ENCODE results near the gene BNIPL. TPM values are rescaled to one million over a fixed set of nuclear protein-coding genes. Genes with fewer than 3 reads are reported as not detected.

Gene BNIPL
- polyA plus RNA-seq, 2 donors = 111 to 159 TPM

DNA sequence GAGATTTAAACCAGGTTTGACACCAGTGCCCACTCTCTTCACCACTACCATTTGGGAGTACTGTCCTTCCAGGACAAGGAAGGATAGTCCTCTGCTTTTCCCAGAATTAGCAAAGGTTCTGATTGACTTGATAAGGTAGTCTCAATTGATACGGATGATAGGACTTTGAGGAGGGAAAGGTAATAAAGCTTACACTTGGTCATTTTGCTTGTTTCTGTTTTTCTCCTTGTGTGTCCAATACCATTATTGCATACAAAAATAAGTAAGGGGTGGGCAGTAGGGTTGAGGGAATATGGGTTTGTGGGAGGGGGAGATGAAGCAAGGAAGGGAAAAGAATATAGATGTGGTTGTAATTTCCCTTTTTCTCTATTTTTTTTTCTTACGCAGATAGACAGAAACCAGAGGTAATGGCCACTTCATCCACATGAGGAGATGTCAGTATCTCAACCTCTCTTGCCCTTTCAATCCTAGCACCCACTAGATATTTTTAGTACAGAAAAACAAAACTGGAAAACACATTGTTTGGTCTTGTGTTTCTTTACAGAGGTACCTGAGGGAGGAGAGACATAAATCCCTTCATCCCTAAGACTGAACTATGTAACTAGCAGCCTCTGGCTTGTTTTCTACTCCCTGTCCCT, 13.8 kb downstream of the BNIPL start:
- Histone ChIP-seq H3K4me1 (ENCODE audit: control insufficient read depth in 2 of 2, insufficient read depth in 2 of 2, low read length in 1 of 2) (peaks cover 2 to 5% of the 10 kb centered on the region in 2 donors), H3K4me3 (ENCODE audit: low read depth in 1 of 2, low read length in 2 of 2) (no peak overlapping the region), H3K9me3 (ENCODE audit: control insufficient read depth in 2 of 2, insufficient read depth in 1 of 2, low read depth in 1 of 2, low read length in 1 of 2) (no peaks in the 10 kb centered on the region), H3K36me3 (ENCODE audit: control insufficient read depth in 2 of 2, insufficient read depth in 2 of 2, low read length in 1 of 2) (peaks cover 3 to 22% of the 10 kb centered on the region in 2 donors), H3K27me3 (ENCODE audit: control insufficient read depth in 1 of 2, insufficient read depth in 2 of 2, low read length in 2 of 2) (no peaks in the 10 kb centered on the region), H3K27ac (ENCODE audit: low read depth in 2 of 2, low read length in 1 of 2) (no peak overlapping the region)
- 82 to 89% methylated on average over 2 of the region's 2 CpGs for WGBS, 2 donors

DNA sequence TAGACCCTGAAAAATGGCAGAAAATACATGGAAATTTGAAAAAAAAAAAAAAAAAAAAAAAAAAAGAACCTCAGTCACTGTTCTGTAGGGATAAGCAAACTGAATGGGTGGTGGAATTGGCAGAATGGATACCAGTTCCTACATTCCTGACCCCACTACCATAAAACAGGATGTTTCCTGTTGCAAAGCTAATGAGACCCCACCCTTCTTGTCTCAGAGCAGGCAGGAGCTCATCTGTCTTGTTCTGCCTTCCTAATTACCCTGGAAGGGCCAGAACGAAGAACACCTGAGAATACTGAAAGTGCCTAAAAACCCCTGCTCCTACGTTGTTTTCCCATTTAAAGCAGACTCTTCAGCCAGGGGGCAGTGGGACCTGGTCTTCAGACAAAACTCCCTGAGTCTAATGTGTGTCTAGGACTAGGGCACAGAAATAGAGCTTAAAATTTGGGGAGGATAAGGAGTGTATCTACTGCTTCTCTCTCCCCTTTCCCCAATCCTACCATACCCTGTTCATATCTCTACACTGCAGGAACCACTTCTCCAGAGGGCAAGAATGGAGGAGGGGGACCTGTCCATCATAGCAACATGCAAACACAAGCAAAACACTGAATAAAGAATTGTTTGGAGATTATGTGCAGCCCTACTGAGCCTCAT, 15.1 kb downstream of the BNIPL start:
- Histone ChIP-seq H3K27me3 (ENCODE audit: control insufficient read depth in 1 of 2, insufficient read depth in 2 of 2, low read length in 2 of 2) (no peaks in the 10 kb centered on the region), H3K36me3 (ENCODE audit: control insufficient read depth in 2 of 2, insufficient read depth in 2 of 2, low read length in 1 of 2) (peaks cover 7 to 29% of the 10 kb centered on the region in 2 donors), H3K4me3 (ENCODE audit: low read depth in 1 of 2, low read length in 2 of 2) (no peak overlapping the region), H3K9me3 (ENCODE audit: control insufficient read depth in 2 of 2, insufficient read depth in 1 of 2, low read depth in 1 of 2, low read length in 1 of 2) (no peaks in the 10 kb centered on the region), H3K27ac (ENCODE audit: low read depth in 2 of 2, low read length in 1 of 2) (no peak overlapping the region), H3K4me1 (ENCODE audit: control insufficient read depth in 2 of 2, insufficient read depth in 2 of 2, low read length in 1 of 2) (peaks cover 2 to 10% of the 10 kb centered on the region in 2 donors)
- 73 to 80% methylated on average over 2 of the region's 2 CpGs for WGBS, 2 donors

GRCh38 chr1:151054971-151055547, 18.7 kb downstream of the BNIPL start:
- Histone ChIP-seq H3K9me3 (ENCODE audit: control insufficient read depth in 2 of 2, insufficient read depth in 1 of 2, low read depth in 1 of 2, low read length in 1 of 2) (no peaks in the 10 kb centered on the region), H3K36me3 (ENCODE audit: control insufficient read depth in 2 of 2, insufficient read depth in 2 of 2, low read length in 1 of 2) (peaks cover 7 to 32% of the 10 kb centered on the region in 2 donors), H3K27me3 (ENCODE audit: control insufficient read depth in 1 of 2, insufficient read depth in 2 of 2, low read length in 2 of 2) (no peaks in the 10 kb centered on the region), H3K4me1 (ENCODE audit: control insufficient read depth in 2 of 2, insufficient read depth in 2 of 2, low read length in 1 of 2) (peaks cover 0 to 15% of the 10 kb centered on the region in 2 donors), H3K4me3 (ENCODE audit: low read depth in 1 of 2, low read length in 2 of 2) (peak overlapping the region in 1 of 2 donors; percentile 63), H3K27ac (ENCODE audit: low read depth in 2 of 2, low read length in 1 of 2) (peak overlapping the region; percentile 88 to 90)
- WGBS, 2 donors = 88 to 89% methylated on average over 4 of the region's 4 CpGs

DNA sequence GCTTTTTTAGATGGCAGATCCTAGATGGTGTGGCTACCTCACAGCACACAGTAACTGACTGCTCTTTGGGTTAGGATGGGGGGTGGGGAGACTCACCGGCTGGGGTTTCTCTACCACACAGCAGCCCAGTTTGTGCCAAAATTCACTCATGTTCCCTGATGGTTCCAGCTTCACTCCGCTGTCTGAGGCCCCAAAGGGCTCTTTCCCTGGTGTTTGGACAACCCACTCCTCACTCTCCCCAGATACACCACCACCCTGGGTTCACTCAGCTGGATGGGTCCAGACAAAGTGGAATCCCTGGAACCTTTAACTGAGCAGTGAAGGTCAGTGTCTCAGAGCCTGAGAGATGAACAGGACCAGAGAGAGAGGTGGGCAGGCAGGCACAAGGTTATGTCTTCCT, 19.2 kb downstream of the BNIPL start:
- no peaks in the 10 kb centered on the region for H3K27me3 ChIP-seq (ENCODE audit: control insufficient read depth in 1 of 2, insufficient read depth in 2 of 2, low read length in 2 of 2)
- WGBS, 2 donors = 36 to 48% methylated on average over 2 of the region's 2 CpGs
- no peaks in the 10 kb centered on the region for H3K9me3 ChIP-seq (ENCODE audit: control insufficient read depth in 2 of 2, insufficient read depth in 1 of 2, low read depth in 1 of 2, low read length in 1 of 2)
- peaks cover 0 to 15% of the 10 kb centered on the region in 2 donors for H3K4me1 ChIP-seq (ENCODE audit: control insufficient read depth in 2 of 2, insufficient read depth in 2 of 2, low read length in 1 of 2)
- H3K36me3 ChIP-seq (ENCODE audit: control insufficient read depth in 2 of 2, insufficient read depth in 2 of 2, low read length in 1 of 2) = peaks cover 7 to 32% of the 10 kb centered on the region in 2 donors
- H3K4me3 ChIP-seq (ENCODE audit: low read depth in 1 of 2, low read length in 2 of 2) = peak overlapping the region in 1 of 2 donors; percentile 63
- H3K27ac ChIP-seq (ENCODE audit: low read depth in 2 of 2, low read length in 1 of 2) = peak overlapping the region; percentile 88 to 90

- peaks cover 7 to 32% of the 10 kb centered on the region in 2 donors for H3K36me3 ChIP-seq (ENCODE audit: control insufficient read depth in 2 of 2, insufficient read depth in 2 of 2, low read length in 1 of 2)
- 40 to 45% methylated on average over 2 of the region's 2 CpGs for WGBS, 2 donors
- H3K27ac ChIP-seq (ENCODE audit: low read depth in 2 of 2, low read length in 1 of 2) = peak overlapping the region; percentile 88 to 90
- peak overlapping the region in 1 of 2 donors; percentile 63 for H3K4me3 ChIP-seq (ENCODE audit: low read depth in 1 of 2, low read length in 2 of 2)
- no peaks in the 10 kb centered on the region for H3K27me3 ChIP-seq (ENCODE audit: control insufficient read depth in 1 of 2, insufficient read depth in 2 of 2, low read length in 2 of 2)
- no peaks in the 10 kb centered on the region for H3K9me3 ChIP-seq (ENCODE audit: control insufficient read depth in 2 of 2, insufficient read depth in 1 of 2, low read depth in 1 of 2, low read length in 1 of 2)
- H3K4me1 ChIP-seq (ENCODE audit: control insufficient read depth in 2 of 2, insufficient read depth in 2 of 2, low read length in 1 of 2) = peaks cover 0 to 15% of the 10 kb centered on the region in 2 donors
Measured at GRCh38 chr1:151056149-151056548, 19.8 kb downstream of the BNIPL start.

DNA sequence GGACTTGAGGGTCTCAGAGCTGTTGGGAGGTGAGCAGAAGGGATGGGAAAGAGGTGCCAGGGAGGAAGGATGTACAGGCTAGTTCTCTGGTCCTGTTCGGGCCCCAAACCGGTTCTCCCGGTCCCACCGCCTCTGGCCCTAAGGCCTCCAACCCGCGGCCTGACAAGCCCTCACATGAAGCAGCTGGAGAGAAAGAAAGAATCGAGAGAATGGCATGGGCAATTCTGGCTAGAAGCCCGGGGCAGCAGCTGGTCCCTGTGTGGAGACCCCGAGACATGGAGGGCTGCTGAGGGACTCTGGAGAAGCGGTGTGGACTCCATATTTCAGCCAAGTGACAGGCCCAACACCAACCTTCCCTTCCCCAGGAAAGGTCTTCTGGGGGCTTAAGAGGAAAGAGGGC, 22.3 kb downstream of the BNIPL start:
- Histone ChIP-seq H3K4me3 (ENCODE audit: low read depth in 1 of 2, low read length in 2 of 2) (peak overlapping the region; percentile 63 to 92), H3K9me3 (ENCODE audit: control insufficient read depth in 2 of 2, insufficient read depth in 1 of 2, low read depth in 1 of 2, low read length in 1 of 2) (no peaks in the 10 kb centered on the region), H3K27me3 (ENCODE audit: control insufficient read depth in 1 of 2, insufficient read depth in 2 of 2, low read length in 2 of 2) (no peaks in the 10 kb centered on the region), H3K36me3 (ENCODE audit: control insufficient read depth in 2 of 2, insufficient read depth in 2 of 2, low read length in 1 of 2) (peaks cover 4 to 21% of the 10 kb centered on the region in 2 donors), H3K27ac (ENCODE audit: low read depth in 2 of 2, low read length in 1 of 2) (peak overlapping the region; percentile 88 to 90), H3K4me1 (ENCODE audit: control insufficient read depth in 2 of 2, insufficient read depth in 2 of 2, low read length in 1 of 2) (peaks cover 0 to 15% of the 10 kb centered on the region in 2 donors)
- 0 to 1% methylated on average over 10 of the region's 10 CpGs for WGBS, 2 donors

- peaks cover 0 to 15% of the 10 kb centered on the region in 2 donors for H3K4me1 ChIP-seq (ENCODE audit: control insufficient read depth in 2 of 2, insufficient read depth in 2 of 2, low read length in 1 of 2)
- H3K4me3 ChIP-seq (ENCODE audit: low read depth in 1 of 2, low read length in 2 of 2) = peak within 1 kb of the TSS; percentile 63 to 92
- WGBS, 2 donors = 0% methylated on average over 51 to 58 of the region's 58 CpGs
- no peaks in the 10 kb centered on the region for H3K9me3 ChIP-seq (ENCODE audit: control insufficient read depth in 2 of 2, insufficient read depth in 1 of 2, low read depth in 1 of 2, low read length in 1 of 2)
- no peaks in the 10 kb centered on the region for H3K27me3 ChIP-seq (ENCODE audit: control insufficient read depth in 1 of 2, insufficient read depth in 2 of 2, low read length in 2 of 2)
- H3K36me3 ChIP-seq (ENCODE audit: control insufficient read depth in 2 of 2, insufficient read depth in 2 of 2, low read length in 1 of 2) = peaks cover 4 to 14% of the 10 kb centered on the region in 2 donors
- H3K27ac ChIP-seq (ENCODE audit: low read depth in 2 of 2, low read length in 1 of 2) = peak within 1 kb of the TSS; percentile 88 to 90
Measured at GRCh38 chr1:151059109-151060006, 23.0 kb downstream of the BNIPL start, which contains the start of gene CDC42SE1. TSS of gene CDC42SE1 (minus strand) at chr1:151059622. CDS start at chr1:151055730, 3,892 bp downstream.

DNA sequence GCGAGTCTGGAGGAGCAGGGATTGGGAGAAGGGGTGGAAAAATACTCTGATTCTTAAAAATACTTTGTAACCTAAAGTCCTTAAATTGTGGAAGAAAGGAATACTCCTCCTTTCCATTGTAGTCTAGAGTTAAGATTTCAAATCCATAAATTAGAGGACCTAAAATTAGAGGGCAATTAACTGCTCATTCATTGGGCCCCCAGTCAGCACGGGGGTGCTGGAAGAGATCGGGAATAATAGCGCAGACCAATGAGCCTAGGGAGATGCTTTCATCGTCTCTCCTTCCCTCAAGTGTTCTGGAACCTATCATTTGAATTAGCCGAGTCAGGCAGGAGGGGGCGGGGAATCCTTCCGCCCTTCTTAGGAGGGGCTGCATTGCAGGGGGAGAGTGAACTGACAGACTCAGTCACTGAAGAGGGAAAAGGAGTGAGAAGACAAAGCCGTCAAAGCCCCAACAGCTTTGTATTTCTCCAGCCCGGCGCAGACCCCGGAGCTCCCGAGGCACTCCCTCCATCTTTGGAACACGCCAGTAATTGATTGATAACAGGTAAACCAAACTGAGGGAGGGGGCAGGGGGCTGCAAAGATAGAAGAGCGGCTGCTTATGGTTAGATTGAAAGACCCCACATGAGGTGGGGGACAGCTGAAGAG, 23.7 kb downstream of the BNIPL start, which contains the start of gene MLLT11:
Gene MLLT11 (plus strand): TSS at position 391 of the 650 bp plus-strand sequence. CDS start 6,828 bp downstream, outside the sequence.
- WGBS, 2 donors = 2 to 4% methylated on average over 15 of the region's 15 CpGs
- H3K27me3 ChIP-seq (ENCODE audit: control insufficient read depth in 1 of 2, insufficient read depth in 2 of 2, low read length in 2 of 2) = no peaks in the 10 kb centered on the region
- H3K9me3 ChIP-seq (ENCODE audit: control insufficient read depth in 2 of 2, insufficient read depth in 1 of 2, low read depth in 1 of 2, low read length in 1 of 2) = no peaks in the 10 kb centered on the region
- H3K4me3 ChIP-seq (ENCODE audit: low read depth in 1 of 2, low read length in 2 of 2) = peak within 1 kb of the TSS; percentile 63 to 92
- H3K27ac ChIP-seq (ENCODE audit: low read depth in 2 of 2, low read length in 1 of 2) = peak within 1 kb of the TSS; percentile 88 to 90
- H3K36me3 ChIP-seq (ENCODE audit: control insufficient read depth in 2 of 2, insufficient read depth in 2 of 2, low read length in 1 of 2) = peaks cover 4 to 10% of the 10 kb centered on the region in 2 donors
- peaks cover 0 to 14% of the 10 kb centered on the region in 2 donors for H3K4me1 ChIP-seq (ENCODE audit: control insufficient read depth in 2 of 2, insufficient read depth in 2 of 2, low read length in 1 of 2)
